ENCODE measurements around the gene GON7.
"Not testable (repeated sequence)": the region's sequence is repeated elsewhere in the genome, so short reads cannot be mapped to it uniquely, and the experiment has no call there.

GON7 gene

DNA sequence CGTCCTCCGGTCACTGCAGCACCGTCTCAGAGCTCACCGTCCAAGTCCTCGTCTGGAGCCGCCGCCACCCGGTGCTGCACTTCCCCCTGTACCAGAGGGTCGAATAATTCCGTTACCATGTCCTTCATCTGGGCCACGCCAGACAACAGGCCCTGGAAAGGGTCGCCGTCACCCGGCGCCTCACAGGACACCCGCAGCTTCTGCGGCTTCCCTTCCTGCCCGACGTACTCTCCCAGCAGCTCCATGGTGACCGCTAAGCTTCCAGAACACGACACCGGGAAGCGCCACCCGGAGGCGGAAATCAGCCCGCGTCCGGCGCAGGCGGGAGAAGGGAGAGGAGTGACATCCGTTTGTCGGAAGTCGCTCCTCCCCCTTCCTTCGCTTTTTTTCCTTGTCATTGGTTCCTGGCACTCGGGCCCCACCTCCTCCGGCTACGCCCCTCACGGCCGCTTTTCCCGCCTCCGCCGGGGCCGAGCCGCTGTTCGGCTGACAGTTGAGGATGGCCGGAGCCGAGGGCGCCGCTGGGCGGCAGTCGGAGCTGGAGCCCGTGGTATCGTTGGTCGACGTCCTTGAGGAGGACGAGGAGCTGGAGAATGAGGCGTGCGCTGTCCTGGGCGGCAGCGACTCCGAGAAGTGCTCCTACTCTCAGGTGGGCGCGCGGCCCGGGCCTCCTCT lies at the start of gene GON7, which contains the start of gene UBR7:
Gene GON7 (minus strand): TSS at position 273 of the 675 bp plus-strand sequence. CDS start 28 bp downstream, at position 245.
Gene UBR7 (plus strand): TSS at position 464 of the 675 bp plus-strand sequence. CDS start 36 bp downstream, at position 500.
- DNase-seq = peak; percentile 86

- no peak for DNase-seq
Measured at GRCh38 chr14:93249128-93249831, 42.4 kb upstream of the GON7 start.

- no peak for DNase-seq
Measured at GRCh38 chr14:93246534-93246933, 39.7 kb upstream of the GON7 start.

DNA sequence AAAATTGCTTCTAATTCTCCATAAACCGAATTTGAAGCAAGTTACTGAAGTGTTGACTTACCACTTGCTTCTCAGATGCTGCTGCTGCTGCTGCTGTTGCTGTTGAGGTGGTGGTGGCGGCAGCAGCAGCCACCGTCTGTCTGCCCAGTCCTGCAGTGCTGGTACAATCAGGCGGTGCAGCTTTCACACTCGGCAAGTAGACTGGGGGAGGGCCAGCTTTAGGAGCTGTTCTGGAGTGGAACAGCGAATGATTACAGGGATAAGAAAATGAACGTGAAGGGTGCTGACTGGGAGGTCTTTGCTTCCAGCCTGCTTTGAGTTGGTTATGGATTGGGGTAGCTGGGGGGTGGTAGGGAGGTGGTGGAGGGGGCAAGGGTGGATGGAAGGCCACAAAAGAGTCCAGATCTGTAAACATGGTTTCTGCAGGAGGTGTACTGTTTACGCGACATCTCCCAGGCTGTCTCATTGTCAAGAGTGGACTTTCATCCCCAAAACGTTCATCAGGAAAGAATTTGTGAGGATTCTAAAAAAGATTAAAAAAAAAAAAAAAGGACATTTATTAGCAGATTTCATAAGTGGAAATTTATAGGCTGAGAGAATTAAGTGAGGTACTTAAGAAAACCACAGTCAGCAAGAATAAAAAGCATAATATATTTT lies 39.0 kb upstream of the GON7 start:
- DNase-seq = no peak

DNA sequence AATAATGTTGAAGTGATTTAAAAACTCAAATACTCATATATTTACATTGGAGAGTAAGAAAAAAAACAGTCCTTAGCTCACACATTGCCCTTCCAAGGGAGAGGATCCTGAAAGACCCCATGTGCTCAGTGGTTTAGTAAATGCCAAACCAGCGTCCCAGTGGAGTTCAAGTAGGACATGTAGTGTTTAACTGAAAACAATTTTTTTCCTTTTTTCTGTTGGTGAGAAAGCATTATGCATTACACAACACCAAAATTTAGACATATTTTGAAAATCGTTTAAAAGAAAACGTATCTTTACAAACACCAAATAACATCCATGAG lies 33.8 kb upstream of the GON7 start:
- DNase-seq = no peak

DNA sequence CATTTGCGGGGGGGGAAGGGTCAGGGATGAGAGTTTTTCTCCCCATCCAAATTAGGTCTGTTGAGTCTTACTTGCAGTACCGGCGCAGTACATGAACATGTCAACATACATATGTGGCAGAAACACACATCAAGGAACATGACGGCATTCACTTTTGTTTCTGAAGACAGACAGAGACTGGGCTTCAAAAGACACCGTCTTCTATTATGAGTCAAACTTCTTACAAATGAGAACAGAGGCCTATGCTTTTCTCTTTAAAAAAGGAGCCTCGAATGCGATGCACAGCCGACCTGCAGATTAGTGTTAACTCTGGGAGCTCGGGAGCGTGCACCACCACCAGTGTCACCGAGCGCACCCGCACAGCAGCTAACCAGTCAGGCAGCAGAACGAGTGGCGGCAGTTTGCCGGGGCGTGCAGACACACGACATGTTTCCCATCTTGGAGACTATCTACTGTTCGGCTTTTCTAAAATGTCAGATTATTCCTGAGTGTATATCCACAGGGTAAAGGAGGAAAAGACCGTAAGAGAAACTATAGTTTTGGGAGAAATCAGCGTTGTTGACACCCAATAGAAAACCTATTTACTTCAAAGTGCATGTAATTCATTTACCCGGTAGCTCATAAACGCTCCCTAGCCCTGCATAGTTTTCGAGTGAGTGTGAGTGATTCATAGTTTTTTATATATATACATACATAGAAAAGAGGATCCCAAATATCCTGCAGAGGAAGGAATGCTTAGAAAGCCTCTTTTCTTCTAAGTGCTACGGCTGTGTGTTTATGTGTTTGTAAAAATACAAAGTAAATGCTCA lies 33.2 kb upstream of the GON7 start:
- DNase-seq = no peak

DNA sequence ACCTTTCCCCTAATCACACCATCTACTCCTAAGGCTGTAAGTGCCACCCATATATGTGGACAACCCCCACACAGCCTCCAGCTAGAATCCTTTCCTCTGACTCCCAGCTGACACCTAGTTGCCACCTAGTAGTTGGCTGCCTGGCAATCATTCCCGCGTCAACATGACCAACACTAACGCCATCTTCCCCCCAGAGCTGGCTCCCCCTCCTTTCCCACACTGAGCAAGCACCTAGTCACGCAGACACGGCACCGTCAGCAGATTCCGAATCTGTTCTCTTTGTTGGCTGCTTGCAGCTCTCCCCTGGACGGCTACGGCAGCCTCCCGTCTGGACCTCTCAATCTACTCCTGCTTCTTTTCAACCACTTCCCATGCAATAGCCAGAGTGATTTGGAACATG lies 27.9 kb upstream of the GON7 start:
- no peak for DNase-seq

DNA sequence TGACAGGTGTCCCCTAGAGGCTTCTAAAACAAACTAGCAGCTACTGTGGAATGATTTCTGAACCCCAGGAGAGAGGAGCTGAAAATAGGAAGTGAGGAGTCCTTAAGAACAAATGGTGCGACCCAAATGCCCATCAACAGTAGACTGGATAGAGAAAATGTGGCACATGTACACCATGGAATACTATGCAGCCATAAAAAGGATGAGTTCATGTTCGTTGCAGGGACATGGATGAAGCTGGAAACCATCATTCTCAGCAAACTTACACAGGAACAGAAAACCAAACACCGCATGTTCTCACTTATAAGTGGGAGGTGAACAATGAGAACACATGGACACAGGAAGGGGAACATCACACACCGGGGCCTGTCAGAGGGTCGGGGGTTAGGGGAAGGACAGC lies 26.2 kb upstream of the GON7 start:
- not testable (repeated sequence) for DNase-seq

DNA sequence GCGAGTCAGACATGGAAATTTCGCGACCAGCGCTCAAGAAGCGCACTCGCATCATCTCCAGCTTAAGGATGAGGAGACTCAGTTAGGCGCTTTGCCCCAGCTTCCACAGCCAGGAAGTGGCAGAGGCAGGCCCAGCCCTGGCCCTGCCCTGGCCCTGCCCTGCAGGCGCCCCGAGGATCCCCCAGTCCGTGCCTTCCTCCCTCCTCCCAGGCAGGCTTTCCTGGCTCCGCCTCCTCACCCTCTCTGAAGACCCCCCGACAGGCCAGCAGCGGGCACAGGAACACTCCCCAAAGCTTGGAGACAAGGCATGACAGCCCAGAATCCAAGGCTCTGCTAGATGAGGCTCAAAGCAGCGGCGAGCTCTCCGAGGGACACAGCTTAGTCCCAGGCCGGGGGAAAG lies 25.3 kb upstream of the GON7 start:
- DNase-seq = no peak

GRCh38 chr14:93231129-93231979 lies 24.5 kb upstream of the GON7 start:
- no peak for DNase-seq

- no peak for DNase-seq
Measured at GRCh38 chr14:93230539-93230938, 23.7 kb upstream of the GON7 start.

DNA sequence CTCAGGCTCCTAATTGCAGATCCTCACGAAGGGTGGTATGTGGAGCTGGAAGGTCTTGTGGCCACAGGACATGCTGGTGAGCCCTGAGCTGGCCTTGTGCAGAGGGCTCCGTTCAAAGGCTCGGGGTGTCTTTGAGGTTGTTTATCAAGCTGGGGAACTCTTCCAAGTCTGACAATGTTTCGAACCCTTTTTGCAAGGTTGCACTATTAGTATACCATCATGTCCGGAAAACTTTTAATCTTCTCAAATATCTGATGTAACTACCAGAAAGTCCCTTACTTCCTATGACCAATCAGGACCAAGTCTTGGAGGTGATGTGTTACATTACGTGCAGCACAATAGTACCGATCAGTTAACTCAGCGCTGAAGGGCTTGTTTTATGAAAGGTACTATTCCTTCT lies 21.7 kb upstream of the GON7 start:
- DNase-seq = no peak

DNA sequence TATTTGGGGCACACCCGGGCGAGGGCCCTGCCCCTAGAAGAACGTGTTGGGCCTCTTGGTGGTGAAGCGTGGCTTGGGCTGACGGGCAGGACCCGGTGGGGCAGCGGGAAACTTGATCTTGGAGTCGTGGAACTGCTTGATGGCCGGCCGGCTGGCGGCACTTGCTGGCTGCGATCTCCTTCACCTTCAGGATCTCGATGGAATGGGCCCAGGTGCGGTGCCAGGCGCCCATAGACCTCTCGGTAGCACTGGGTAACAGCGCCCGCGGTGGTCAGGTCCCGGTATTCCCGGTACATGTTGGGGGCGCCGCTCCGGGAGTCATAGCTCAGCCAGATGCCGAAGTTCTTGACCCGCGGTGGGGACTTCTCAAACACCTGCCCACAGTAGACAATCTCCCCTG lies 16.7 kb upstream of the GON7 start:
- DNase-seq = no peak

DNA sequence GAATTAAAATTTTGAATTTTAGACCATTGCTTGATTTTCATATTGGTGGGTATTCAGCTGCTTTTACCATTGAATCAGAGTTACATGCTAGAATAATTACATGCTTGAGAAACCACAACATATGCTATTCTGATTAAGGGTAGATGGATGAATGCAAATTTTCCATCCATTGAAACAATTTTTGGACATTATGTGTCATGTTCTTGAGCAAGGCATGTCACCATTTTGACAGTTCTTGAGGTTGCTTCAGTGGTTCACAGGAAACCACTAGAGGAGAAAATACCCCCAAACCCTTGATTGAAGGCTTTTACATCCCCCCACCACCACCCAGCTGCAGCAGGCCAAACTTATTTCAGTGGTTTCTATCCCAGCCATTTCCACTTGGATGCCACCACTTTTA lies 13.6 kb upstream of the GON7 start:
- no peak for DNase-seq

GRCh38 chr14:93219103-93219726 lies 12.3 kb upstream of the GON7 start:
- DNase-seq = peak; percentile 45

GRCh38 chr14:93214598-93214997 lies 7.7 kb upstream of the GON7 start:
- no peak for DNase-seq

- no peak for DNase-seq
Measured at GRCh38 chr14:93212432-93212831, 5.6 kb upstream of the GON7 start.

DNA sequence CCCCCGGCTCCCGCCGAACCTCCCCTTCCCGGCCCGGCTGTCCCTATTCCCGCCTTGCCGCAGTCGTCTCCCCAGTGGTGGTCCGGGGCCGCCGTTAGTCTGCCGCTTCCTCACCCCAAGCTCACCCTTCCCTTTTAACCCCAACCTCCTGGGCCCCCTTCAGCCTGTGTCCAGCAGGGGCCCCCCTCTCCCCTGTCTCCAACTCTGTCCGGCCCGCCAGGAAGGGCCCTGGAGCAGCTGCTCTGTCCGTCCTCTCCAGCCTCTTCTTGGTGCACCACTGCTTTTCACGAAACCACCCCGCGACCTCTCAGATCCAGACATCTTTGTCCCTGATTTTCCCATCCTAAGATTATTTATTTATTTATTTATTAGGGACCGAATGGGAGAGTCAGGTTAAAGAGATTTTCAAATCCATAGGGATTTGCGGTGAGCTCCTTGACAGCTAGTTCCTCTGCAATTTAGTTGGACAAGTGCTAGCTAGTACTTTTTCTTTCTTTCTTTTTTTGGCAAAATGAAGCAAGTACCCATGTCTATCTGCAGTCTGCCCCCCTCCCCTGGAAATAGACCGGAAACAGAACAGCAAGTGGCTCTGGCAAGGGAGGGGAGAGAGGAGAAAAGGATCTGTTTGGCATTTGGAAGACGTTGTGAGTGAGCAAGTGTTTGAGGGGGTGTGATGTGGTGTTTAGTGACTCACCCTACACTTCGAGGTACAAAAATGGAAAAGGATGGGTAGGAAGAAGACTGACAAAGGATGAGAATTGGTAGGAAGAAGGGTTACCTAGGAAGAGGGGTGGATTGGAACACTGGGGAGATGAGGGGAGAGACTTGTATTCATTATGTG lies 823 bp upstream of the GON7 start:
- DNase-seq = peak; percentile 14

- DNase-seq = no peak
Measured at GRCh38 chr14:93201155-93201704, 5.6 kb downstream of the GON7 start.

- DNase-seq = no peak
Measured at GRCh38 chr14:93200553-93200952, 6.3 kb downstream of the GON7 start.

- DNase-seq = no peak
Measured at GRCh38 chr14:93199031-93199430, 7.8 kb downstream of the GON7 start.

Data from activated gamma-delta T cell treated with Interleukin-2 at 50 U/mL for 16 hours (primary cell).